Mesenchymal stem cell (in vitro differentiated cells and primary cell): Measurements from ENCODE around the gene APOBEC3A.

Source experiments
- DNase-seq: peaks from one replicate; pipeline ENCODE4 v3.0.0-alpha.2; 2013
- H2AFZ ChIP-seq: one replicate; pipeline ENCODE4 v1.6.1; 2013; ENCODE audit warnings: low read depth, mild to moderate bottlenecking, control low read depth, inconsistent platforms, low read length, moderate library complexity
- H2AK5ac ChIP-seq: 2 replicates; pipeline ENCODE4 v1.6.1; 2013; ENCODE audit warnings: low read length, moderate library complexity, mild to moderate bottlenecking, inconsistent platforms; ENCODE audit not compliant: severe bottlenecking
- H2BK120ac ChIP-seq: one replicate; pipeline ENCODE4 v1.6.1; 2013; ENCODE audit warnings: low read depth, mild to moderate bottlenecking, inconsistent platforms, low read length, moderate library complexity
- H2BK12ac ChIP-seq, 2 experiments: one replicate each; pipeline ENCODE4 v1.6.1; 2013; ENCODE audit warnings: inconsistent platforms in 2 of 2, low read length in 2 of 2, mild to moderate bottlenecking in 2 of 2, moderate library complexity in 2 of 2, control low read depth in 1 of 2
- H2BK15ac ChIP-seq: one replicate; pipeline ENCODE4 v1.6.1; 2013; ENCODE audit warnings: mild to moderate bottlenecking, low read depth, inconsistent platforms; ENCODE audit not compliant: poor library complexity, severe bottlenecking
- H2BK5ac ChIP-seq: 2 replicates; pipeline ENCODE4 v1.6.1; 2013; ENCODE audit warnings: low read depth, mild to moderate bottlenecking, low read length, control low read depth, inconsistent platforms; ENCODE audit not compliant: poor library complexity, severe bottlenecking
- H3K14ac ChIP-seq, 2 experiments: one replicate each; pipeline ENCODE4 v1.6.1; 2013; ENCODE audit warnings: inconsistent platforms in 2 of 2, low read length in 2 of 2, control low read depth in 1 of 2, mild to moderate bottlenecking in 1 of 2, moderate library complexity in 1 of 2
- H3K18ac ChIP-seq, 2 experiments: one replicate each; pipeline ENCODE4 v1.6.1; 2013; ENCODE audit warnings: inconsistent platforms in 2 of 2, low read length in 2 of 2, control low read depth in 1 of 2, low read depth in 1 of 2, mild to moderate bottlenecking in 1 of 2
- H3K23ac ChIP-seq, 2 experiments: one replicate each; pipeline ENCODE4 v1.6.1; 2013; ENCODE audit warnings: inconsistent platforms in 2 of 2, low read length in 2 of 2, mild to moderate bottlenecking in 2 of 2, moderate library complexity in 2 of 2, control low read depth in 1 of 2
- H3K27ac ChIP-seq: 2 replicates; pipeline ENCODE4 v1.5.1; 2013; ENCODE audit warnings: mild to moderate bottlenecking, moderate library complexity, low read length, control low read depth, inconsistent platforms; ENCODE audit not compliant: poor library complexity, severe bottlenecking
- H3K27me3 ChIP-seq, 2 experiments: 2 replicates each; pipeline versions ENCODE4 v1.6.1 to v1.7.0; 2013; ENCODE audit warnings: low read length in 2 of 2, mild to moderate bottlenecking in 2 of 2, moderate library complexity in 2 of 2, control low read depth in 1 of 2, inconsistent platforms in 1 of 2; ENCODE audit not compliant: control insufficient read depth in 1 of 2, insufficient read depth in 1 of 2
- H3K36me3 ChIP-seq, 2 experiments: 2 replicates each; pipeline versions ENCODE4 v1.6.1 to v1.7.0; 2013; ENCODE audit warnings: low read length in 2 of 2, control low read depth in 1 of 2, inconsistent platforms in 1 of 2, low read depth in 1 of 2, mild to moderate bottlenecking in 1 of 2; ENCODE audit not compliant: insufficient read depth in 2 of 2, control insufficient read depth in 1 of 2
- H3K4ac ChIP-seq, 2 experiments: one replicate each; pipeline ENCODE4 v1.6.1; 2013; ENCODE audit warnings: inconsistent platforms in 2 of 2, low read length in 2 of 2, mild to moderate bottlenecking in 2 of 2, moderate library complexity in 2 of 2, control low read depth in 1 of 2, low read depth in 1 of 2
- H3K4me1 ChIP-seq: 2 replicates; pipeline ENCODE4 v1.6.1; 2013; ENCODE audit warnings: low read depth, low read length, control low read depth; ENCODE audit not compliant: control insufficient read depth, insufficient read depth
- H3K4me2 ChIP-seq: 2 replicates; pipeline ENCODE4 v1.6.1; 2013; ENCODE audit warnings: low read length, mild to moderate bottlenecking, inconsistent platforms; ENCODE audit not compliant: poor library complexity, severe bottlenecking
- H3K4me3 ChIP-seq, 2 experiments: 2 replicates each; pipeline versions ENCODE4 v1.5.1 to v1.7.0; 2013; ENCODE audit warnings: low read length in 2 of 2, mild to moderate bottlenecking in 2 of 2, control low read depth in 1 of 2, low read depth in 1 of 2; ENCODE audit not compliant: insufficient read depth in 1 of 2
- H3K79me1 ChIP-seq: replicated peaks from 2 replicates; pipeline ENCODE4 v1.6.1; 2013; ENCODE audit warnings: mild to moderate bottlenecking, control low read depth, low read length, inconsistent platforms; ENCODE audit not compliant: poor library complexity, severe bottlenecking
- H3K9ac ChIP-seq: 2 replicates; pipeline ENCODE4 v1.7.0; 2013; ENCODE audit warnings: mild to moderate bottlenecking, low read length, moderate library complexity
- H3K9me3 ChIP-seq: 2 replicates; pipeline ENCODE4 v1.7.0; 2013; ENCODE audit warnings: mild to moderate bottlenecking, low read length; ENCODE audit not compliant: control insufficient read depth
- H4K8ac ChIP-seq: one replicate; pipeline ENCODE4 v1.6.1; 2013; ENCODE audit warnings: inconsistent platforms, mild to moderate bottlenecking, low read length, moderate library complexity
- H4K91ac ChIP-seq: one replicate; pipeline ENCODE4 v1.6.1; 2013; ENCODE audit warnings: mild to moderate bottlenecking, low read length, inconsistent platforms
- WGBS: methylation state at CpG from one replicate; pipeline ENCODE4 v1.1.7; 2013; ENCODE audit warnings: mixed read lengths; 5-methylcytosine and 5-hydroxymethylcytosine counted together

Gene APOBEC3A

GRCh38 chr22:38971202-38971601, 13.8 kb downstream of the APOBEC3A start:
- no peak overlapping the region for H3K18ac ChIP-seq
- no peak overlapping the region for H3K14ac ChIP-seq
- no peaks in the 10 kb centered on the region for H3K4me1 ChIP-seq
- 85% methylated on average over 5 of the region's 5 CpGs for WGBS
- H4K91ac ChIP-seq, result no peak overlapping the region
- no peak overlapping the region for H4K8ac ChIP-seq
- no peak overlapping the region for H2BK120ac ChIP-seq
- no peak overlapping the region for H3K23ac ChIP-seq
- H3K79me1 ChIP-seq, result no peaks in the 10 kb centered on the region
- no peak overlapping the region for H3K27ac ChIP-seq
- H2BK12ac ChIP-seq, result no peak overlapping the region
- peaks cover 11% of the 10 kb centered on the region for H3K9me3 ChIP-seq
- no peak overlapping the region for H3K4me2 ChIP-seq
- H3K4me3 ChIP-seq, result no peak overlapping the region
- no peak overlapping the region for H2AFZ ChIP-seq
- DNase-seq, result no peak
- H3K36me3 ChIP-seq, result no peaks in the 10 kb centered on the region
- peaks cover 39 to 71% of the 10 kb centered on the region in 2 experiments for H3K27me3 ChIP-seq
- H2AK5ac ChIP-seq, result no peak overlapping the region
- no peak overlapping the region for H2BK5ac ChIP-seq
- H3K4ac ChIP-seq, result no peak overlapping the region
- no peak overlapping the region for H3K9ac ChIP-seq
- H2BK15ac ChIP-seq, result no peak overlapping the region

- no peak overlapping the region for H3K14ac ChIP-seq
- no peak overlapping the region for H4K8ac ChIP-seq
- no peaks in the 10 kb centered on the region for H3K4me1 ChIP-seq
- H2AK5ac ChIP-seq, result no peak overlapping the region
- H2BK120ac ChIP-seq, result no peak overlapping the region
- H3K36me3 ChIP-seq, result no peaks in the 10 kb centered on the region
- no peak overlapping the region for H3K4me2 ChIP-seq
- peaks cover 33 to 65% of the 10 kb centered on the region in 2 experiments for H3K27me3 ChIP-seq
- no peak overlapping the region for H3K4ac ChIP-seq
- H3K27ac ChIP-seq, result no peak overlapping the region
- no peaks in the 10 kb centered on the region for H3K79me1 ChIP-seq
- peaks cover 11% of the 10 kb centered on the region for H3K9me3 ChIP-seq
- H3K18ac ChIP-seq, result no peak overlapping the region
- no peak for DNase-seq
- H2BK5ac ChIP-seq, result no peak overlapping the region
- H2BK12ac ChIP-seq, result no peak overlapping the region
- no peak overlapping the region for H3K4me3 ChIP-seq
- 100% methylated on average over 2 of the region's 3 CpGs for WGBS
- H2AFZ ChIP-seq, result no peak overlapping the region
- H4K91ac ChIP-seq, result no peak overlapping the region
- no peak overlapping the region for H3K9ac ChIP-seq
- H3K23ac ChIP-seq, result no peak overlapping the region
- H2BK15ac ChIP-seq, result no peak overlapping the region
These were observed 14.4 kb downstream of the APOBEC3A start for GRCh38 chr22:38971791-38972190.

GRCh38 chr22:38972558-38972957, 15.1 kb downstream of the APOBEC3A start:
- Histone ChIP-seq H3K4me1 (no peaks in the 10 kb centered on the region), H3K27ac (no peak overlapping the region), H2BK12ac (no peak overlapping the region), H3K9ac (no peak overlapping the region), H3K79me1 (no peaks in the 10 kb centered on the region), H2BK120ac (no peak overlapping the region), H2AK5ac (no peak overlapping the region), H3K14ac (no peak overlapping the region), H3K23ac (no peak overlapping the region), H4K8ac (no peak overlapping the region), H3K9me3 (peaks cover 11% of the 10 kb centered on the region), H2BK15ac (no peak overlapping the region), H2AFZ (no peak overlapping the region), H3K4ac (no peak overlapping the region), H3K4me2 (no peak overlapping the region), H3K36me3 (no peaks in the 10 kb centered on the region), H3K27me3 (peaks cover 26 to 58% of the 10 kb centered on the region in 2 experiments), H2BK5ac (no peak overlapping the region), H3K4me3 (no peak overlapping the region), H4K91ac (no peak overlapping the region), H3K18ac (no peak overlapping the region)
- no peak for DNase-seq
- 97% methylated on average over 5 of the region's 5 CpGs for WGBS

- no peak overlapping the region for H3K9ac ChIP-seq
- H3K23ac ChIP-seq, result no peak overlapping the region
- H3K27me3 ChIP-seq, result peaks cover 16 to 48% of the 10 kb centered on the region in 2 experiments
- peak; percentile 43 for DNase-seq
- H3K79me1 ChIP-seq, result no peaks in the 10 kb centered on the region
- H2BK15ac ChIP-seq, result no peak overlapping the region
- H3K36me3 ChIP-seq, result no peaks in the 10 kb centered on the region
- H3K4me1 ChIP-seq, result no peaks in the 10 kb centered on the region
- no peak overlapping the region for H3K4me2 ChIP-seq
- no peak overlapping the region for H3K27ac ChIP-seq
- H2BK5ac ChIP-seq, result no peak overlapping the region
- no peak overlapping the region for H3K4ac ChIP-seq
- WGBS, result 48% methylated on average over 15 of the region's 15 CpGs
- H2AFZ ChIP-seq, result no peak overlapping the region
- no peak overlapping the region for H2AK5ac ChIP-seq
- H3K9me3 ChIP-seq, result peaks cover 11% of the 10 kb centered on the region
- no peak overlapping the region for H2BK120ac ChIP-seq
- no peak overlapping the region for H4K91ac ChIP-seq
- peak overlapping the region in 1 of 2 experiments; percentile 23 for H3K4me3 ChIP-seq
- H3K14ac ChIP-seq, result no peak overlapping the region
- no peak overlapping the region for H2BK12ac ChIP-seq
- no peak overlapping the region for H4K8ac ChIP-seq
- H3K18ac ChIP-seq, result no peak overlapping the region
These were observed 16.1 kb downstream of the APOBEC3A start for GRCh38 chr22:38973289-38974169.
